NCI-H1694 (cell line): ENCODE results near the gene ALCAM.

ENCODE experiments used
- DNase-seq: peaks from one replicate; lab custom pipeline; 2025; lab: John Stamatoyannopoulos, UW

Gene ALCAM

DNA sequence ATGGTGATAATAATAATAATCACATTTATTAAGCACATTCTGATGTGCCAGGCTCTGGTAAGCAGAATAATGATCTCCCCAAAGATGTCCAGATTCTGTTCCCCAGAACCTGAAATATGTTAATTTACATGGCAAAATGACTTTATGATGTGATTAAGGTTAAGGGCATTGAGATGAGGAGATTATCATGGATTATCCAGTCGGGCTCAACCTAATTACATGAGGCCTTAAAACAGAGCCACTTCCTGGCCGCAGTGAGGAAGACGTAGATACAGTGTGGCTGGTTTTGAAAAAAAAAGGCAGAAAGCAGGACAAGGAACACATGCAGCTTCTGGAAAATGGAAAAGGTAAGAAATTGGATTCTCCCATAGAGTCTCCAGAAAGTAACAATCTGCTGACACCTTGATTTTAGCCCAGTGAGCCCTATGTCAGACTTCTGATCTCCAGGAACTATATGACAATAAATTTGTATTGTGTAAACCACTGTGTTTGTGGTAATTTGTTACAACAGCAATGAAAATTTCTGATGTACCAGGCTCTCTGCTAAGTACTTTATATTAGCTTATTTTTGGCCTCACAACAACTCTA, 126.7 kb downstream of the ALCAM start:
- no peak for DNase-seq

- no peak for DNase-seq
Measured at GRCh38 chr3:105495021-105495420, 128.3 kb downstream of the ALCAM start.

DNA sequence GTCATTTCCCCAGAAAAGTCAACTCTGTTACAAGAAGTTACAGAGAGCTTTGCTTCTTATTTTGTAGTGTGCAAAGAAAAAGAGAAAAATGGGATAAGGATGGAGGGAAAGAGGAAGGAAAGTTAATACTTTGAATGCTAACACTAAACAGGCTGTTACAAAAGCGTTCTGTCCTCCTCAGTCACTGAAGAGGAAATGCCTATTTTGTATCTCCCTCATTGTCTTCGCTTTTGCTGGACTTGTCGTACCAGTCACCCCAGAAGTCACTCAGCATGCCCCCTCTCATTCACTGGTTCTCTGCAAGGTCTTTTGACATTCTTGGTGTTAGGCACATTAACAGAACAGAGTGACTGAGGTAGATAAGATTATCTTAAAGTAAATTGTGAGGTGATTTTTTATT, 129.6 kb downstream of the ALCAM start:
- DNase-seq = no peak

DNA sequence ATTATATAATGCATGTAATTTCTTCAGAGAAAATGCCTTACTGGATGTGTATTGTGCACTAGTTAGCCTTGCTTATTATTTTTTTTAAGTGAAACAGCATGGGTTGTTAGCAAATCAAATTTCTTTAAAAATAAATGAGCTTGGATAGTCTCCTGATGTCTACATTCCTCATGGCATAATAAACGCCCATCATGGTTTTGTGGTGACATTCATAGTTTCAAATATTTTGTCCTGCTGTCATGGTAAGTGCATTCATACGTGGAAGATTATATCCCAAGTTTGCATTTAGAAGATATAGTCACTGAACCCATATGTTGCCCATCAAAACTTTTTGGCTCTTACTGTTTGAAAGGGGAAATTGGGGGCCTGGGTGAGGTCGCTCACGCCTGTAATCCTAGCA, 130.7 kb downstream of the ALCAM start:
- no peak for DNase-seq

- DNase-seq = no peak
Measured at GRCh38 chr3:105499961-105500360, 133.3 kb downstream of the ALCAM start.

GRCh38 chr3:105502333-105502732, 135.6 kb downstream of the ALCAM start:
- DNase-seq = no peak

GRCh38 chr3:105503191-105503593, 136.5 kb downstream of the ALCAM start:
- DNase-seq = no peak

DNA sequence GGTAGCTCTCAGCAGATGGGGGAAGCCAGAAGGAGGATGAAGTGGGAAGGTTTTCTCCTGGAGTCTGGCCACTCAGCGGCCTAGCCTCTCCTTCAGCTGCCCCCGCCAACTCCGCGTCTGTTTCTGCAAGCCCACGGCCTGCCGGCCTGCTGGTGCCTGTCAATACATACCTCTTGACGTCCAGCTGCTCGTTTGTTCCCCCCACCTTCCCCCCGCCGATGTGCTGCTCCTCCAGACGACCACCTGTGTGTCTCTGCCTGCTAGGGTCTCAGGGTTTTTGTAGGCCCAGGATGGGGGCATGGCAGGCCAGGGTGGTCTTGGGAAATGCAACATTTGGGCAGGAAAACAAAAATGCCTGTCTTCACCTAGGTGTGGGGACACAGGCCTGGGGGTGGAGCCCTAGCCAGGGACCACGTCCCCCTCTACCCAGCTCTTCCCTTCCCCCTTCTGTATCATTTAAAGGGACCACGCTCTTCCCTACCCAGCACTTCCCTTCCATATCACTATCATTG, 137.8 kb downstream of the ALCAM start:
- no peak for DNase-seq

GRCh38 chr3:105505170-105505569, 138.5 kb downstream of the ALCAM start:
- DNase-seq = no peak

GRCh38 chr3:105511031-105511430, 144.3 kb downstream of the ALCAM start:
- no peak for DNase-seq

DNA sequence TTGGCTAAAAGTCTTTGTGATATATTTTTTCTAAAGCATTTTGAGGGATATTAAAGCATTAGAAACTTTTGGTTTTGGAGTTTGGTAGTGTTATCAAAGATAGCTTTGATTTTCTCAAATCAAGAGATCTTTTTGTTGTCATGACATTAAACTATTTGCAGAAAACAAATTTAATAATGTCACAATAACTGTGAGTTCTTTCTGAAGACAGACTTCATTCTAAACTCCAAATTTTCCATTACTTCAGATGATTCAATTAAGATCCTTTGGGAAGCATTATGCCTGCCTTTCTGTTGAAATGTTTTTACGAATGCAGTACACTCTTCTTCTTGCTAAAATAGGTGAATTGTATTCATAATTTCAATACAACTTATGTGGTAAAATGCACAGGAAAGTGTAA, 145.4 kb downstream of the ALCAM start:
- DNase-seq = no peak

DNA sequence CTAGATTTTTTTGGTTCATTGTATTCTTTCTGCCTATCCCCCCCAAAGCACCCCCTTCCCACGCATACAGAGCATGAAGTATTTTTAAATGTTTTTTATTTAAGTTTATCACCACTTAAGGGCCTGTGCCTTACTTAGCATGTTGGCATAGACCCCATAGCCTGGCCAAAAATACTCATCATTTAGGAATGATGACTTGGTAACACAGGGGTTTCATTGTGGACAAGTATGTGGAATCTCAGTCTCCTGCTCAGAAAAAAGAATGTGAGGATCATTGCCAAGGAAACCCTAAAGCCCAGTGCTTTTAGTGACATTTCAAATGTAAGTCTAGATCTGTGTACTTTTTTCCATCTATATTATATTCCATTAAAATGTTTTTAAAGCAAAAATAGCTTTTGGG, 146.3 kb downstream of the ALCAM start:
- DNase-seq = no peak

GRCh38 chr3:105513886-105514285, 147.2 kb downstream of the ALCAM start:
- DNase-seq = no peak

- DNase-seq = no peak
Measured at GRCh38 chr3:105515372-105515771, 148.7 kb downstream of the ALCAM start.

DNA sequence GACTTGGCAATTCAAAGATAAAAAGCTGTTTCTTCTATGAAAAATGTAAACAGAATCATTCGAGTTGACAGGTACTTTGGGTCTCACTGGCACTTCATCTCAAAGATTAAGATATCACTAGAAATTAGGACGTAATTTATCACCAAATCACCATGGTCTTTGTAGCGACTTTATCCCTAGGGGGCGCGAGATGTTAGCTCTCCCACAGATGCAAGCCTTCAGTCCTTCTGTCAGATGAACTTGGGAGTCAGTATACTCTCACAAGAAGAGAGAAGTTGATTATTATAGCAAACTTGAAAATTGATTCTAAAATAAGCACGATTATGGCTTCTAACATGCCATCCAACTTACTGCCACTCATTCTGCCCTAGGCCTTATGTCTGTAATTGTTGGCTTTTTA, 150.3 kb downstream of the ALCAM start:
- DNase-seq = no peak

- DNase-seq = no peak
Measured at GRCh38 chr3:105518203-105518602, 151.5 kb downstream of the ALCAM start.

- DNase-seq = peak; percentile 63
Measured at GRCh38 chr3:105518806-105519418, 152.2 kb downstream of the ALCAM start.

- DNase-seq = no peak
Measured at GRCh38 chr3:105521770-105522169, 155.1 kb downstream of the ALCAM start.

- DNase-seq = no peak
Measured at GRCh38 chr3:105523501-105523900, 156.8 kb downstream of the ALCAM start.

DNA sequence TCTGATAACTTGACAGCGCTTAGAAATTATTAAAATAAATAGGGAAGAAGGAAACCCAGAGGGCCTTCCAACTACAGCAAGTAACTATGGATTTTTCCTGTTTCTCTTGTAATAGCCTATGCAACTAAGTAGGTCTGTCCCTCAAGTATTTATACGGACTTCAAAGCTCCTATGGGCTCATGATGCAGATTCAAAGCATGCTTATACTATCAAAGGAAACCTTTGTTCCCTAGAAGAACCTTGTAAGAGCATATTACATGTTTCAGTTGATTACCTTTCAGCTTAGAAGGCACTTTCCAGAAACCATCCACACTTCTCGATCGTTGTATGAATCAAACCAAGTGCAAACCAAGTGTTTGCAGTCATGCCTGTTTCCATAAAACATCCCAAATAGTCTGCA, 158.8 kb downstream of the ALCAM start:
- no peak for DNase-seq

DNA sequence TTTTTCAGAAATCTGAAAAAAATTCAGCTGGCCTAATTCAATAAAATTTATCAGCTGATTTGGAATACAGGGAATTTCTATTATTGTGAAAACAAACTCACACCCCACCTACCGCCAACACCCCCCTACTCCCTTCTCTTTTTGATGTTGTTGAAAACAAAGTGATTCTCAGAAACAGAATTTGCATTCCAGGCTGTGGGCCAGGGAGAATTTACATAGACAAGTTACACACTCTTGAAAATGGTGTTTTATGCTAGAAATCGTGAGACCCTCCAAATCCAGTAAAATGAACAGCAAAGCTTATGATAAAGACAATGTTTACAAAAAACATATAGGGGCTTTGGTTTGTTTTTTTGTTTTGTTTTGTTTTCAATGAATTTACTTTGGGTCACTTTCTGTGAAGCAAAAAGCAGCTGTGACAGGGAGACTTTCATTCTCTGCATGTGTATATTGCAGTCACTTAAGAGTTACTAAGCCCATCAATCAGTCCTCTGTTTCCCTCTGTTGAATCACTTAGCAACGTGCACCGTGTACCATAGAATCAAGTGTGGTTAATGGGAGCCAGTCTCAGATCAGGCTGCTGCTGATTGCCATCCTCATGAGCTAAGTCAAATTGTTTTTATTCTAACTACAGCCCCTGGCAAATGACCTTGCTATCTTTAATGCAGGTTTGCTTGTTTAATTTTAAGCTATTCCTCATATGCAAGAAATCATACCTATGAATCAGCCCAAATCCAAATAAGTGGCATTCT, 159.8 kb downstream of the ALCAM start:
- no peak for DNase-seq

DNA sequence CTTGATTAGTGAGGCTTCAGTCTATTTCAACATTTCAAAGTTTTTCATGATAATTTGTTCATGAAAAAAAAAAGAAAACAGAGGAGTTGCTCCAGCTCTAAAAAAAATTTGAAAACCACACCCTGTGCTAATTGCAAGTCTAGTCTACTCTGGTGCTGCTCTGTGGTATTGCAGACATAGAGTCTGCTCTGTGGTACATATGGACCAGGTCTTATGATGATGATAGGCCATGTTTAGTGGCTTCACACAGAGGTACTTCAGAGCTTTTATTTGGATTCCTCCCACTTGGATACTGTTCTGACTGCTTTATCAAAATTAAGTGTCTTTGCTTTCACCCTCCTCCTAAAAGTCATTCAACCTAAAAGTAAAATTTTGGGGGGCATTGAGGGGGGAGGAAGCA, 160.8 kb downstream of the ALCAM start:
- DNase-seq = no peak

DNA sequence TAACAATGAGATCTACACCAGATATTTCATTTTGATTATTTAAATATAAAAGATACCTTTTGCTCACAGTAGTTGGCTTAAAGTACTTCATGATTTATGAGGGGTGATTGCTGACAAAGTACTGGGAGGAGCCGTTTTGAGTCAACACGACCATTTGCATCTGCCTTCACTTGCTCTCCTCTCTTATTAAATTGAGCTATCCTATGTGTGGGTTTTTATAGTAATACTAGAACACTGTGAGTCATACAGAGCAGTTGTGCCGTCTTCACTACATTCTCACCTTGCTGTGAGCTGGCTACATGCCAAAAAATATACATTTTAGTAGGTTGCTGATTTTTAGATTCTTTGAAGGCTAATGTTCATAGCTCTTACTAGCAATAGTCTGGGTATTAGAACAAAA, 161.2 kb downstream of the ALCAM start:
- no peak for DNase-seq
